SK-N-SH (cell line): ENCODE measurements around the gene MVB12B.

Experiments used
- ELF1 ChIP-seq: IDR thresholded peaks from 2 replicates; pipeline ENCODE4 v1.4.0; 2012
- EP300 ChIP-seq, 2 experiments: IDR thresholded peaks; 2 replicates each; pipeline versions ENCODE4 v1.4.0 to v1.6.1; 2012; ENCODE audit warnings: borderline replicate concordance in 1 of 2, low read depth in 1 of 2, low read length in 1 of 2
- EZH2phosphoT487 ChIP-seq: fragments of 200-600 bp; sonication (generic); IDR thresholded peaks from 2 replicates; pipeline ENCODE4 v1.6.1; 2017; ENCODE audit warnings: low read depth, mixed run types, mild to moderate bottlenecking, antibody characterized with exemption, moderate library complexity, borderline replicate concordance
- JUND ChIP-seq: IDR thresholded peaks from 2 replicates; pipeline ENCODE4 v1.4.0; 2012
- POLR2AphosphoS5 ChIP-seq: IDR thresholded peaks from 2 replicates; pipeline ENCODE4 v1.6.1; 2012; ENCODE audit warnings: low read depth, low read length
- RAD21 ChIP-seq: IDR thresholded peaks from 2 replicates; pipeline ENCODE4 v1.6.1; 2012; ENCODE audit warnings: mild to moderate bottlenecking, low read length
- RFX5 ChIP-seq: IDR thresholded peaks from 2 replicates; pipeline ENCODE4 v1.6.1; 2012; ENCODE audit warnings: mild to moderate bottlenecking, improper control_type of control experiment, low read length
- SIN3A ChIP-seq: IDR thresholded peaks from 2 replicates; pipeline ENCODE4 v1.6.1; 2012; ENCODE audit warnings: low read depth, mild to moderate bottlenecking, low read length, moderate library complexity, borderline replicate concordance
- SMC3 ChIP-seq: IDR thresholded peaks from 2 replicates; pipeline ENCODE4 v1.6.1; 2012; ENCODE audit warnings: low read depth, low read length, improper control_type of control experiment
- TAF1 ChIP-seq: IDR thresholded peaks from 2 replicates; pipeline ENCODE4 v1.6.1; 2012; ENCODE audit warnings: low read depth, mild to moderate bottlenecking, low read length, moderate library complexity, borderline replicate concordance
- YY1 ChIP-seq: IDR thresholded peaks from 2 replicates; pipeline ENCODE4 v1.4.0; 2012; ENCODE audit warnings: low read depth, mild to moderate bottlenecking
- TF ChIP-seq, protein P1 (sequence below): fragments of 200-600 bp; sonication (generic); IDR thresholded peaks from 2 replicates; pipeline ENCODE4 v1.6.1; 2017; ENCODE audit warnings: antibody characterized with exemption, mild to moderate bottlenecking, moderate library complexity
- TF ChIP-seq, protein P2 (sequence below): IDR thresholded peaks from 2 replicates; pipeline ENCODE4 v1.4.0; 2012; ENCODE audit warnings: low read depth, borderline replicate concordance

DNA sequence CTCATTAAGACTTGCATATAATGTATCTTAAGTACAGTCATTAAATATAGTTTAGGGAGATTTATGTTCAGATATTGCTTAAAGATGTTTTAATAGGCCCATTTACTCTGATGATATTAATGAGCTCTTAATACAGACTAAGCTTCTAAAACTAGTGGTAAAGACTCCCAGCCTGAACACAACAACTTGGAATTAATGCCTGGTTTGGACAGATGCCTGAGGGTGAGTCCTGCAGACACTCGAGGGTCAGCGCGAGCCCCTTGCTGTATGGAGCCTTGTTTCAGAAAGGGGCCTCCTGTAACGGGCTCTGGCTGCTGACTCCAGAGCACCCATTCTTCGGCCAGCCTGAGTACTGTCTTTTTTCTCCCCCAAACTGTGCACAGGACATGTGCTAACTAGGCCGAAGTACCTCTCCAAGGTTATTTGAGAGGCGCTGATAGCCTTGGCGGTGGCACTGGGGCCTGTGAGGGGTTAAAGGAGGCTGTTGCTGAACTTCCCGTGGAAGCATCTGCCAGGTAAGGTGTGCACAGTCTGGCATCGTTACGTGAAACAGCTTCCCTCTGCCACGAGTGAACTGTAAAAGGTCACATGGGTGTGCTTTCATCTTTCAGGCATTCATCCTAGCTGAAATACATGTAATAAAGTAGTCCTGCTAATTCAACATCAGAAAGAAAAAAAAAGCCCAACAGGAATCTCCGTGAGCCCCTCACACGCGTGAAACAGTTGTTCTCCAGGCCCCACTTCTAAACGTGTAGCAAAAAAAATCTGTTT is 113.4 kb downstream of the MVB12B start:
- TF ChIP-seq TAF1 (no peak), YY1 (no peak), RFX5 (no peak), EP300 (IDR thresholded peaks at IDR 0.05; ENCODE audit: borderline replicate concordance in 1 of 2, low read depth in 1 of 2, low read length in 1 of 2) (no peak), POLR2AphosphoS5 (no peak), EZH2phosphoT487 (no peak), SMC3 (no peak), RAD21 (no peak), JUND (no peak), SIN3A (no peak), ELF1 (no peak)
- TF ChIP-seq, protein P1, sequence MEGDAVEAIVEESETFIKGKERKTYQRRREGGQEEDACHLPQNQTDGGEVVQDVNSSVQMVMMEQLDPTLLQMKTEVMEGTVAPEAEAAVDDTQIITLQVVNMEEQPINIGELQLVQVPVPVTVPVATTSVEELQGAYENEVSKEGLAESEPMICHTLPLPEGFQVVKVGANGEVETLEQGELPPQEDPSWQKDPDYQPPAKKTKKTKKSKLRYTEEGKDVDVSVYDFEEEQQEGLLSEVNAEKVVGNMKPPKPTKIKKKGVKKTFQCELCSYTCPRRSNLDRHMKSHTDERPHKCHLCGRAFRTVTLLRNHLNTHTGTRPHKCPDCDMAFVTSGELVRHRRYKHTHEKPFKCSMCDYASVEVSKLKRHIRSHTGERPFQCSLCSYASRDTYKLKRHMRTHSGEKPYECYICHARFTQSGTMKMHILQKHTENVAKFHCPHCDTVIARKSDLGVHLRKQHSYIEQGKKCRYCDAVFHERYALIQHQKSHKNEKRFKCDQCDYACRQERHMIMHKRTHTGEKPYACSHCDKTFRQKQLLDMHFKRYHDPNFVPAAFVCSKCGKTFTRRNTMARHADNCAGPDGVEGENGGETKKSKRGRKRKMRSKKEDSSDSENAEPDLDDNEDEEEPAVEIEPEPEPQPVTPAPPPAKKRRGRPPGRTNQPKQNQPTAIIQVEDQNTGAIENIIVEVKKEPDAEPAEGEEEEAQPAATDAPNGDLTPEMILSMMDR = no peak
- TF ChIP-seq, protein P2, sequence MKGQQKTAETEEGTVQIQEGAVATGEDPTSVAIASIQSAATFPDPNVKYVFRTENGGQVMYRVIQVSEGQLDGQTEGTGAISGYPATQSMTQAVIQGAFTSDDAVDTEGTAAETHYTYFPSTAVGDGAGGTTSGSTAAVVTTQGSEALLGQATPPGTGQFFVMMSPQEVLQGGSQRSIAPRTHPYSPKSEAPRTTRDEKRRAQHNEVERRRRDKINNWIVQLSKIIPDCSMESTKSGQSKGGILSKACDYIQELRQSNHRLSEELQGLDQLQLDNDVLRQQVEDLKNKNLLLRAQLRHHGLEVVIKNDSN = no peak
